ENCODE data around the gene PRSS1.

PRSS1 gene

GRCh38 chr7:142718313-142718712 lies 31.0 kb upstream of the PRSS1 start:
- H3K79me2 ChIP-seq (ENCODE audit: insufficient read depth, low read length): no peaks in the 10 kb centered on the region
- no peak overlapping the region for H3K4me3 ChIP-seq (ENCODE audit: low read depth in 1 of 2, low read length in 2 of 2)
- H3K36me3 ChIP-seq (ENCODE audit: insufficient read depth, low read length): no peaks in the 10 kb centered on the region
- H3K9ac ChIP-seq (ENCODE audit: low read depth, low read length): no peak overlapping the region
- H3K27me3 ChIP-seq (ENCODE audit: insufficient read depth, low read length, poor library complexity): no peaks in the 10 kb centered on the region
- no peak for ATAC-seq (ENCODE audit: insufficient read depth, low read depth)
- no peaks in the 10 kb centered on the region for H3K9me3 ChIP-seq (ENCODE audit: insufficient read depth, low read length, severe bottlenecking)
- no peak overlapping the region for H3K4me2 ChIP-seq (ENCODE audit: insufficient read depth, low read length)
- H4K20me1 ChIP-seq (ENCODE audit: insufficient read depth, low read length): no peaks in the 10 kb centered on the region
- TF ChIP-seq EZH2 (IDR thresholded peaks at IDR 0.05; ENCODE audit: borderline replicate concordance, low read depth, low read length, severe bottlenecking): no peak
- TF ChIP-seq, protein P1, sequence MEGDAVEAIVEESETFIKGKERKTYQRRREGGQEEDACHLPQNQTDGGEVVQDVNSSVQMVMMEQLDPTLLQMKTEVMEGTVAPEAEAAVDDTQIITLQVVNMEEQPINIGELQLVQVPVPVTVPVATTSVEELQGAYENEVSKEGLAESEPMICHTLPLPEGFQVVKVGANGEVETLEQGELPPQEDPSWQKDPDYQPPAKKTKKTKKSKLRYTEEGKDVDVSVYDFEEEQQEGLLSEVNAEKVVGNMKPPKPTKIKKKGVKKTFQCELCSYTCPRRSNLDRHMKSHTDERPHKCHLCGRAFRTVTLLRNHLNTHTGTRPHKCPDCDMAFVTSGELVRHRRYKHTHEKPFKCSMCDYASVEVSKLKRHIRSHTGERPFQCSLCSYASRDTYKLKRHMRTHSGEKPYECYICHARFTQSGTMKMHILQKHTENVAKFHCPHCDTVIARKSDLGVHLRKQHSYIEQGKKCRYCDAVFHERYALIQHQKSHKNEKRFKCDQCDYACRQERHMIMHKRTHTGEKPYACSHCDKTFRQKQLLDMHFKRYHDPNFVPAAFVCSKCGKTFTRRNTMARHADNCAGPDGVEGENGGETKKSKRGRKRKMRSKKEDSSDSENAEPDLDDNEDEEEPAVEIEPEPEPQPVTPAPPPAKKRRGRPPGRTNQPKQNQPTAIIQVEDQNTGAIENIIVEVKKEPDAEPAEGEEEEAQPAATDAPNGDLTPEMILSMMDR (IDR thresholded peaks at IDR 0.05; ENCODE audit: borderline replicate concordance, extremely low read depth, low read length, poor library complexity, severe bottlenecking): no peak
- H2AFZ ChIP-seq (ENCODE audit: low read depth, low read length): no peak overlapping the region
- no peak for DNase-seq
- no peak overlapping the region for H3K27ac ChIP-seq (ENCODE audit: low read length)
- H3K4me1 ChIP-seq (ENCODE audit: insufficient read depth, low read length): no peaks in the 10 kb centered on the region

DNA sequence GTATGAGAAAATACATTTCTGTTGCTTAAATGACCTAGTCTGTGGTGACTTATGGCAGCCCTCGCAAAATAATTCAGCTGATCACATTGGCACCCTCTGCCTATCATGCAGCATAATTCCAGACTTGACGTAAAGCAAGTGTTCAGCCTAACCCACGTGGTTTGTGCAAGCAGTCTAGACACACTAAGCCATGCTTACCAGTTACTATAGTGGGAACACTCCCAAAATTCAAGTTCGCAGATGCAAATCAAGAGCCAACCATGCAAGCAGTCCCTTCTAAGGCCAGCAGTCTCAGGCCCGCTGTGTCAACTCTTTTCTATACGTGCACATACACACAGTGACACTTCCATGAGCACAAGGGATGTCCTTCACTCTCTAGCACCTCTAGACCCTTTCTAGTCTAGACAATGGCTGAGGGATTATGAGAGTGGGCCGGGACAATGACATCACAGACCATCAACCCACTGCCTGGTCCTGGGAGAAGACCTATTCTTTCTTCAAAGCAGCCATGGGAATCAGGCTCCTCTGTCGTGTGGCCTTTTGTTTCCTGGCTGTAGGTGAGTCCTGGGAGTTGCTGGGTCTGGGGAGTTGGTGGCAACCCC lies 29.0 kb upstream of the PRSS1 start:
- ATAC-seq (ENCODE audit: insufficient read depth, low read depth): no peak

GRCh38 chr7:142720986-142721385 lies 28.3 kb upstream of the PRSS1 start:
- Histone ChIP-seq H3K4me1 (ENCODE audit: insufficient read depth, low read length) (no peaks in the 10 kb centered on the region), H3K9me3 (ENCODE audit: insufficient read depth, low read length, severe bottlenecking) (no peaks in the 10 kb centered on the region), H2AFZ (ENCODE audit: low read depth, low read length) (no peak overlapping the region), H4K20me1 (ENCODE audit: insufficient read depth, low read length) (no peaks in the 10 kb centered on the region), H3K4me2 (ENCODE audit: insufficient read depth, low read length) (no peak overlapping the region), H3K4me3 (ENCODE audit: low read depth in 1 of 2, low read length in 2 of 2) (no peak overlapping the region), H3K27ac (ENCODE audit: low read length) (no peak overlapping the region), H3K27me3 (ENCODE audit: insufficient read depth, low read length, poor library complexity) (no peaks in the 10 kb centered on the region), H3K36me3 (ENCODE audit: insufficient read depth, low read length) (no peaks in the 10 kb centered on the region), H3K79me2 (ENCODE audit: insufficient read depth, low read length) (no peaks in the 10 kb centered on the region), H3K9ac (ENCODE audit: low read depth, low read length) (no peak overlapping the region)
- DNase-seq: no peak
- ATAC-seq (ENCODE audit: insufficient read depth, low read depth): no peak
- no peak for TF ChIP-seq EZH2 (IDR thresholded peaks at IDR 0.05; ENCODE audit: borderline replicate concordance, low read depth, low read length, severe bottlenecking)
- TF ChIP-seq, protein P1 (IDR thresholded peaks at IDR 0.05; ENCODE audit: borderline replicate concordance, extremely low read depth, low read length, poor library complexity, severe bottlenecking): no peak

More for the DNA sequence above, 29.0 kb upstream of the PRSS1 start:
- no peak for DNase-seq
- Histone ChIP-seq H3K4me2 (ENCODE audit: insufficient read depth, low read length) (no peak overlapping the region), H4K20me1 (ENCODE audit: insufficient read depth, low read length) (no peaks in the 10 kb centered on the region), H3K4me3 (ENCODE audit: low read depth in 1 of 2, low read length in 2 of 2) (no peak overlapping the region), H3K4me1 (ENCODE audit: insufficient read depth, low read length) (no peaks in the 10 kb centered on the region), H3K36me3 (ENCODE audit: insufficient read depth, low read length) (no peaks in the 10 kb centered on the region), H2AFZ (ENCODE audit: low read depth, low read length) (no peak overlapping the region), H3K79me2 (ENCODE audit: insufficient read depth, low read length) (no peaks in the 10 kb centered on the region), H3K27me3 (ENCODE audit: insufficient read depth, low read length, poor library complexity) (no peaks in the 10 kb centered on the region), H3K9me3 (ENCODE audit: insufficient read depth, low read length, severe bottlenecking) (no peaks in the 10 kb centered on the region), H3K9ac (ENCODE audit: low read depth, low read length) (no peak overlapping the region), H3K27ac (ENCODE audit: low read length) (no peak overlapping the region)
- TF ChIP-seq, protein P1 (IDR thresholded peaks at IDR 0.05; ENCODE audit: borderline replicate concordance, extremely low read depth, low read length, poor library complexity, severe bottlenecking): no peak
- no peak for TF ChIP-seq EZH2 (IDR thresholded peaks at IDR 0.05; ENCODE audit: borderline replicate concordance, low read depth, low read length, severe bottlenecking)
